ENCODE results near the gene GAL3ST1. TPM values are rescaled to one million over a fixed set of nuclear protein-coding genes. Genes with fewer than 3 reads are reported as not detected.

Gene GAL3ST1
- total RNA-seq, 4 donors from 2014 or later, result 1.2 to 3.2 (median 1.9) TPM

GRCh38 chr22:30514252-30514651 is 60.2 kb downstream of the GAL3ST1 start:
- Histone ChIP-seq H3K4me3 (no peak overlapping the region), H3K36me3 (no peaks in the 10 kb centered on the region), H3K4me1 (no peaks in the 10 kb centered on the region), H3K9me3 (peaks cover 0 to 8% (median 0%) of the 10 kb centered on the region in 4 donors), H3K27me3 (no peaks in the 10 kb centered on the region), H3K27ac (replicated peaks in 1 of 4) (no peak overlapping the region)
- no peak for TF ChIP-seq POLR2A (IDR thresholded peaks at IDR 0.05; ENCODE audit: low read depth)
- no peak for TF ChIP-seq EP300 (IDR thresholded peaks at IDR 0.05)
- TF ChIP-seq POLR2AphosphoS5 (IDR thresholded peaks at IDR 0.05), result no peak
- TF ChIP-seq, protein P1, sequence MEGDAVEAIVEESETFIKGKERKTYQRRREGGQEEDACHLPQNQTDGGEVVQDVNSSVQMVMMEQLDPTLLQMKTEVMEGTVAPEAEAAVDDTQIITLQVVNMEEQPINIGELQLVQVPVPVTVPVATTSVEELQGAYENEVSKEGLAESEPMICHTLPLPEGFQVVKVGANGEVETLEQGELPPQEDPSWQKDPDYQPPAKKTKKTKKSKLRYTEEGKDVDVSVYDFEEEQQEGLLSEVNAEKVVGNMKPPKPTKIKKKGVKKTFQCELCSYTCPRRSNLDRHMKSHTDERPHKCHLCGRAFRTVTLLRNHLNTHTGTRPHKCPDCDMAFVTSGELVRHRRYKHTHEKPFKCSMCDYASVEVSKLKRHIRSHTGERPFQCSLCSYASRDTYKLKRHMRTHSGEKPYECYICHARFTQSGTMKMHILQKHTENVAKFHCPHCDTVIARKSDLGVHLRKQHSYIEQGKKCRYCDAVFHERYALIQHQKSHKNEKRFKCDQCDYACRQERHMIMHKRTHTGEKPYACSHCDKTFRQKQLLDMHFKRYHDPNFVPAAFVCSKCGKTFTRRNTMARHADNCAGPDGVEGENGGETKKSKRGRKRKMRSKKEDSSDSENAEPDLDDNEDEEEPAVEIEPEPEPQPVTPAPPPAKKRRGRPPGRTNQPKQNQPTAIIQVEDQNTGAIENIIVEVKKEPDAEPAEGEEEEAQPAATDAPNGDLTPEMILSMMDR (IDR thresholded peaks at IDR 0.05), result no peak
- DNase-seq (ENCODE audit: extremely low spot score), result no peak
- intact Hi-C loops (cut with DNase I), result no loop called here
- WGBS, result 85% methylated on average over 2 of the region's 4 CpGs

GRCh38 chr22:30513462-30513861 is 61.0 kb downstream of the GAL3ST1 start:
- H3K27ac ChIP-seq (replicated peaks in 1 of 4), result no peak overlapping the region
- DNase-seq (ENCODE audit: extremely low spot score), result no peak
- H3K4me3 ChIP-seq, result no peak overlapping the region
- WGBS, result 96% methylated on average over 6 of the region's 6 CpGs
- no peaks in the 10 kb centered on the region for H3K36me3 ChIP-seq
- TF ChIP-seq EP300 (IDR thresholded peaks at IDR 0.05) (no peak), POLR2A (IDR thresholded peaks at IDR 0.05; ENCODE audit: low read depth) (no peak), POLR2AphosphoS5 (IDR thresholded peaks at IDR 0.05) (no peak)
- TF ChIP-seq, protein P1 (IDR thresholded peaks at IDR 0.05), result no peak
- H3K4me1 ChIP-seq, result no peaks in the 10 kb centered on the region
- H3K27me3 ChIP-seq, result no peaks in the 10 kb centered on the region
- H3K9me3 ChIP-seq, result peaks cover 0 to 8% (median 0%) of the 10 kb centered on the region in 4 donors
- intact Hi-C loops (cut with DNase I), result no loop called here

DNA sequence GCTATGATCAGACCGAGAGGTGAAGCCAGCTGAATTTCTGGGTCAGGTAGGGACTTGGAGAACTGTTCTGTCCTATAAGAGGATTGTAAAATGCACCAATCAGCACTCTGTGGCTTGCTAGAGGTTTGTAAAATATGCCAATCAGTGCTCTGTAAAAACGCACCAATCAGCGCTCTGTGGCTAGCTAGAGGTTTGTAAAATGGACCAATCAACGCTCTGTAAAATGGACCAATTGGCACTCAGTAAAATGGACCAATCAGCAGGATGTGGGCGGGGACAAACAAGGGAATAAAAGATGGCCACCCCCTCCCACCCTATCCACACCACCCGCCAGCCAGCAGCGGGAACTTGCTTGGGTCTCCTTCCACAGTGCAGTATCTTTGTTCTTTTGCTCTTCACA is 62.6 kb downstream of the GAL3ST1 start:
- no peak overlapping the region for H3K27ac ChIP-seq (replicated peaks in 1 of 4)
- peaks cover 0 to 8% (median 0%) of the 10 kb centered on the region in 4 donors for H3K9me3 ChIP-seq
- no peak for DNase-seq (ENCODE audit: extremely low spot score)
- peaks cover 0 to 10% (median 0%) of the 10 kb centered on the region in 4 donors for H3K27me3 ChIP-seq
- intact Hi-C loops (cut with DNase I), result no loop called here
- no peaks in the 10 kb centered on the region for H3K4me1 ChIP-seq
- H3K36me3 ChIP-seq, result no peaks in the 10 kb centered on the region
- 88% methylated on average over 7 of the region's 7 CpGs for WGBS
- TF ChIP-seq, protein P1 (IDR thresholded peaks at IDR 0.05), result no peak
- TF ChIP-seq POLR2AphosphoS5 (IDR thresholded peaks at IDR 0.05), result no peak
- TF ChIP-seq POLR2A (IDR thresholded peaks at IDR 0.05; ENCODE audit: low read depth), result no peak
- no peak for TF ChIP-seq EP300 (IDR thresholded peaks at IDR 0.05)
- H3K4me3 ChIP-seq, result no peak overlapping the region

GRCh38 chr22:30511109-30511508 is 63.4 kb downstream of the GAL3ST1 start:
- H3K27me3 ChIP-seq, result peaks cover 0 to 19% (median 0%) of the 10 kb centered on the region in 4 donors
- H3K4me3 ChIP-seq, result no peak overlapping the region
- intact Hi-C loops (cut with DNase I), result no loop called here
- DNase-seq (ENCODE audit: extremely low spot score), result no peak
- no peaks in the 10 kb centered on the region for H3K36me3 ChIP-seq
- H3K27ac ChIP-seq (replicated peaks in 1 of 4), result no peak overlapping the region
- TF ChIP-seq POLR2AphosphoS5 (IDR thresholded peaks at IDR 0.05), result no peak
- WGBS, result 79% methylated on average over 9 of the region's 9 CpGs
- H3K9me3 ChIP-seq, result peaks cover 0 to 8% (median 0%) of the 10 kb centered on the region in 4 donors
- no peaks in the 10 kb centered on the region for H3K4me1 ChIP-seq

- Histone ChIP-seq H3K27me3 (peaks cover 0 to 47% (median 12%) of the 10 kb centered on the region in 4 donors), H3K4me1 (peaks cover 0 to 7% (median 4%) of the 10 kb centered on the region in 4 donors), H3K4me3 (no peak overlapping the region), H3K27ac (replicated peaks in 1 of 4) (no peak overlapping the region), H3K9me3 (peaks cover 0 to under 1% (median 0%) of the 10 kb centered on the region in 4 donors), H3K36me3 (no peaks in the 10 kb centered on the region)
- intact Hi-C loops (cut with DNase I), result no loop called here
- no peak for TF ChIP-seq POLR2AphosphoS5 (IDR thresholded peaks at IDR 0.05)
- no peak for TF ChIP-seq EP300 (IDR thresholded peaks at IDR 0.05)
- no peak for TF ChIP-seq POLR2A (IDR thresholded peaks at IDR 0.05; ENCODE audit: low read depth)
- TF ChIP-seq, protein P1 (IDR thresholded peaks at IDR 0.05), result no peak
- DNase-seq (ENCODE audit: extremely low spot score), result no peak
- whole genome bisulfite sequencing, result 95% methylated on average over 5 of the region's 5 CpGs
These were observed 66.2 kb downstream of the GAL3ST1 start for GRCh38 chr22:30508216-30508615.

All from esophagus muscularis mucosa (tissue), 4 donors.